Activated T-cell treated with anti-CD3 and anti-CD28 coated beads for 1 hour (primary cell): ENCODE data around the gene BBS9.

Experiments
- DNase-seq: peaks from one replicate; pipeline ENCODE4 v3.0.0-alpha.2; 2020; ENCODE audit warnings: low read depth

Gene BBS9

DNA sequence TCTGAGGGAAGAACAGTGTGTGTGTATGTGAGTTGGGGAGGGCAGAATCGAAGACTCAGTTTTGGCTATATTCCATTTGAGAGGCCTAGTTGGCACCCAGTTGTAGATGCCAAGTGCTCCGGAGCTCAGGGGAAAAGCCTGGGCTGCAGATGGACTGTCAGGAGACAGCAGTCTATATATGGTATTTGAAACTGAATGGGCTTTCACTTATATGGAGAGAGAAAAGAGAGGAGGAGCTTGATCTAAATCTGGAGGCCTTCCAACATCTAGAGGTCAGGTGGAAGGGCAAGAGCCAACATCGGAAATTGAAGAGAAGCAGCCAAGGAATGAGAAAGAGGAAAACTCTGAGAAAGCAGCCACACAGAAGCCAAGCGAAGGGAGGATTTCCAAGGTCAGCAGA, 425.2 kb downstream of the BBS9 start:
- DNase-seq = no peak

DNA sequence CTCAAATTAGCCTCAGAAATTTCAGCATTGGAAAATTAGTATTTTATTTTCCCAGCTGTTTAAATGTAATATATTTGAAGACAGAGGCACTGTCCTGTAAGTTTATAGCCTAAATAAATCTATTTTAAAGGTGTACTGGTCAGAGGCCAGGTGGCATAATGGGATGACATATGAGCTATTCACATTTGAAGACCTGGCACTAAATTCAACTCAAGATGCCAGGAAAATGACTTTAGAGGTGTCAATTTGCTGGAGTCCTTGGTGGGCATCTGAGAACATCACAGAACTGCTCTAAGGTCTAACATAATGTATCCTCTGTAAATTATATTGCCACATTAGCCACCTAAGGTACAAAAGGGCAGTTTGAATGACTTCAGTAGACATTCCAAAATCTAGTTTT, 427.1 kb downstream of the BBS9 start:
- no peak for DNase-seq

DNA sequence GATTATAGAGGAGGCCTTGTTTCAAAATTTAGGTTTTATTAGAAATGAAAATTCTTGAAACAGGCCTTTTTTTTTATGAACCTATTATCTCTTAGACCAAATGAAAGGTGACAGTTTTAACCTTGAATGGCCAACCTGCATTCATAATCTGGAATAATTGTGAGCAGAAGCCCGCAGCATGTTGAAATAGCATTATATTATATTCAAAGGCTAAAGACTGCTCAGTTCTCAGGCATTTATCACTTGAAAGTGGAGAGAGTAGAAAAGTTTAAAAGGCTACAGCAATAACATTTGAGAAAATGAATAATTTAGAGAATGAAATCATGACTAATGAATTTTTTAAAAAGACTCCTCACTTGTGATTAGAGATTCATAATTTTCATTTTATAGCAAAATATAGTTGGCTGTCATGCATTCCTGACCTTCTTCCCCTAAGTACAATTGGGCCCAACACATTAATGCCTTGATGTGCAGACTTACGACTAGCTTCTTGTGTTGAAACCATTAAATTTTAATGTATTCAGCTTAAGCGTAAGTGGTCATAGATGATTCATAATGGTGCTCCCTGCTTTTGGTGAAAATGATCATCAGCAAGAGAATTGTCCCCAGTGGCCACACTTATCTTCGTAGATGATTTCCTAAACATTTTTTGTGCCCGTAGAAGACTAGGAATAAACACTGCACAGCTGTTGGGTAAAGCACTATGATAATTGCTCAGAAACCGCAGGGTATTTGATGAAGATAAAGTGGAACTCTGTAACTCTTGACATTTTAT, 429.4 kb downstream of the BBS9 start:
- DNase-seq = no peak

DNA sequence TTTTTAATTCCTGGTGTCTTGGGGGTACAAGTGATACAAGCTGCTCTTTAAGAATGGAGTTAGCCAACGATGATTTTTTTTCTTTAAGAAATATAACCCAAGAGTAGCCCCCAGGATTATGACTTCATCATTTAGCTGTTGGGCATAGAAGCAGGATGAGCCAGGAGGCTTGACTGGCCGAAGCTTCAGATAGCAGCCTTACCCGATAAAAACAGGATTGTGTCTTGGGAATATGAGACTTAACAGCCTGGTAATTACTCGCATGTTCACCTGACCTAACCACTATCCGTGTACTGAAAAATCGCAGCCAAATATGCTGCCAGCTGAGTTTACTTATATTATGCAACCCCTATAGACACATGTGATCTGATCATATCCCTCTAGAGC, 430.0 kb downstream of the BBS9 start:
- DNase-seq = no peak

DNA sequence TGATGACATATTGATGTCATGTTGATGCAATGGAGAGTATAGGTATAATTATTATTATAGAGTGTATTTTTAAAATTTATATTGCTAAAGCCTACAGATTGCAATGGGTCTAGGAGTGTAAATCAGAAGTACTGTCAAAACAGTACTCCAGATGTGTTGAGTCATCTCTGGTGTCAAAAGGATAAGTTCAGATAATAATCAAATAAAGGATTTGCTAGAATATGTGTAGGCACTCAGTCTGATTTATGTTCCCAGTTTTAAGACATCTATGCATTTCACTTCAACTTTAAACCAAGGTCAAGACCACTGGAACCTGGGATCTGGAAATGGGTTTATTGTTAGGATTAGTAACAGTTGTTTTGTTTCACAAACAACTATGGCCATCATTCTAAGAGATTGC, 433.6 kb downstream of the BBS9 start:
- DNase-seq = no peak

DNA sequence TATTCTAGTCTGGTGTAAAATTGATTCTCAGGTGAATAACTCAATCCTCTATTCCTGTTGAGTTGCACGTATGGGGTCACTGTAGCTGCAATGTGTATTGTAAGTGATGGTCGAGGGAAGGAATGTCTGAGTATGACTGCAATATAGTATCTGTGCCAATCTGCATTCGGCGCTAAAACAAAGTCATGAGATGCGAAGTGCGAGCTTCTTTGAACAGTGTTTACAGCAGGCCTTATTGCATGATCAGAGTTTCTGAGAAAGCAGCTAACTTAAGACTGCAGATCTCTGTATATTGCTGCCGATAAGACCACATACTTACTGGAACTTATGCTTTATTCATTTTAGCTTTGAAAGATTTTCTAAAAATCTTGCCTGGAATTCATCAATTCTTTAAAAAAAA, 434.3 kb downstream of the BBS9 start:
- DNase-seq = no peak

- no peak for DNase-seq
These were observed 448.8 kb downstream of the BBS9 start for GRCh38 chr7:33578166-33578565.

GRCh38 chr7:33578881-33579672, 449.7 kb downstream of the BBS9 start:
- DNase-seq = no peak

DNA sequence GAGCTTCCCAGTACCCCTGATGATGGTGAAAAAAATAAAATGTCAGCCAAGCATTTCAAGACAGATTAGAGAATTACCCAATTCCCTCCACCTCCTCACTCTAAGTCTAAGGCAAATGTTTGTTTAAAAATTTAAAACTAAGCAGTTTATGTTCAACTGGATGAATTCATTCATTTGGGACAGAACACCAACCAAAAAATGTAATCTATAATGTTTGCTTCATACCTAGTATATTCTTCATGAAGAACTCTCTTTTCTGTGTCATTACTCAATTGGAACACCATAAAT, 450.3 kb downstream of the BBS9 start:
- no peak for DNase-seq

DNA sequence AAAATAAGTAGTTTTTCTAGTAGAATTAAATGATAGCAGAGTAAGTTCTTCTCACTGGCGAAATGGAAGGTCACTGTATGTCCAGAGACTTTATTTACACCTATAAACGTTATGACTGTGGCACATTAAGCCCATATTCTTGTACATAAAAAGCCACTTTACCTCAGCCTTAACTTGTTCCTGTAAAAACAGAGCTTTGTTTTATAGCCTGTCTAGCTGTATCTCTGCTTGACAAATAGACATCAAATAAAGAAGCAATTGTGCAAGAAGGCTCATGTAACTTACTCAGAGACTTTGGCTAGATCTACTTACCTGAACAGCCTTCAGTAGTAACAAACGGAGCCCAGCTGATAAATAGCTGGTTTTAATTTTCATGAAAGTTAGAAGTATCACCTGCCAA, 451.9 kb downstream of the BBS9 start:
- DNase-seq = no peak

DNA sequence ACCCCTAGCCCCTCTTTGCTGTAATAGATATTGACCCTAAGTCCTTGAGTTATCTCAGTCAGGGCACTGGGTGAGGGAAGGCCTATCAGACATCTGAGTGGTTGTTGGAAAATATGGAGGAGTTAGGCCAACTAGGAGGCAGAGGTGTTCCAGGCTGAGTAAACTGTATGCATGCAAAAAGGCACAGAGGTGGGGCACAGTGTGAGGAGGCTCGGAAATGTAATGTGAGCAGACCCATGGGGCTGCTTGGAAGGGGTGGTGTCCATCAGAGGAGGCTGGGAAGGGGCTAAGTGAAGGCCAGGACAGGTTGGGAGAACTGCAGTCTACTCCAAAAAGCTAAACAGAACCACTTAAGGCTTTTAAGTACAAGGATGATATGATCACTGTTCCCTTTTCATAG, 452.7 kb downstream of the BBS9 start:
- DNase-seq = no peak

- no peak for DNase-seq
These were observed 453.2 kb downstream of the BBS9 start for GRCh38 chr7:33582533-33582932.

DNA sequence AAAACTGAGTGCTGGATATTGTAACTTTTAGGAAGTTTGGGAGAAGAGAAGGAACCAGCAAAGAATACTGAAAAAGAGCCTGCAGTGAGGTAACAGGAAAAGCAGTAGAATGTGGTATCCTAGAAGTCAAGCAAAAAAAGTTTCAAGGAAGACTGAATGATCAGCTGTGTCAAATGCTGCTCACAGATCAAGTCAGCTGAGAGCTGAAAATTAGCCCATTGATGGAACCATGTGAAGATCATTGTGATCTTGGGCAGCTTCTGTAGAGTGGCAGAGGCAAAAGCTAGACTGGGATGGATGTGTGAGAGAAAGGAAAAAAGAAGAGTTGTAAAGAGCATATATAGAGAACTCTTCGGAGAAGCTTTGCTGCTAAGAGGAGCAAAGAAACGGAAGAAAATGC, 460.5 kb downstream of the BBS9 start:
- DNase-seq = no peak

- DNase-seq = no peak
These were observed 461.6 kb downstream of the BBS9 start for GRCh38 chr7:33590916-33591315.

DNA sequence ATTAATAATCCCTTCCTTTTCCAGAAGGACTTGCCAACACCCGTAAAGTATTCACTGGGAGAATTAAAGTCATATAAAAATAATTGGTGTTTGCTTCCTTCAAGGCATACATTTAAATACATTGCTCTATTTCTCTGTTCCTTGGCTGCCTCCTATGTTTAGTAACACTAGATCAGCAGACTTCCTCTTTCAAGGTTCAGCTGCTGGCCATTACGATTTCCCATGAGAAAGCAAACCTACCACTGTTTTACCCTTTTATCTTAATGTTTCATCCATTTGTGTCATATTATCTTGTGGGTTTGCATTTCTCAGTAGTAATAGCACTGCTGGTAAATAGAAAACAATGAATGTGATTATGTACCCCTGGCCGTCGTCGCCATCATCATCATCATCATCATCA, 462.1 kb downstream of the BBS9 start:
- DNase-seq = no peak

- DNase-seq = no peak
These were observed 463.4 kb downstream of the BBS9 start for GRCh38 chr7:33592718-33593117.

GRCh38 chr7:33593611-33594010, 464.2 kb downstream of the BBS9 start:
- DNase-seq = no peak

GRCh38 chr7:33596686-33597085, 467.3 kb downstream of the BBS9 start:
- DNase-seq = no peak

DNA sequence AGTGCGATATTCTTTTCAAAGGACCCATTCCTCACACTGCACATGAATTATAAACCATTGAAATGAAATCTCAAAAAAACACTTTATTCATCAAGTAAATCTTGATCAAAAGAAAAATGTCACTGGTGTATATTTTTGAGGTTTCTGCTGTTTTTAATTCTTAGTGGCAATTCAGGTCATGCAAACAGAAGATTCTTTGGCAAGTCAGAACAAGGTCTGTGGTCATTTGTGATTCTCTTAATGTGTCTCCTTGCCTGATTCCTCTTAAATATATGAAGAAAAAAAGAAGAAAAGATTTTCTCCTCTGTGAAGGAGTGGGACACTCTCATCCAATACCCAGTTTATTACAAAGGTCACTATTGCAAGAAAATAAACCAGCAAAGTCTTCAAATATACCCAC, 467.8 kb downstream of the BBS9 start:
- DNase-seq = no peak

DNA sequence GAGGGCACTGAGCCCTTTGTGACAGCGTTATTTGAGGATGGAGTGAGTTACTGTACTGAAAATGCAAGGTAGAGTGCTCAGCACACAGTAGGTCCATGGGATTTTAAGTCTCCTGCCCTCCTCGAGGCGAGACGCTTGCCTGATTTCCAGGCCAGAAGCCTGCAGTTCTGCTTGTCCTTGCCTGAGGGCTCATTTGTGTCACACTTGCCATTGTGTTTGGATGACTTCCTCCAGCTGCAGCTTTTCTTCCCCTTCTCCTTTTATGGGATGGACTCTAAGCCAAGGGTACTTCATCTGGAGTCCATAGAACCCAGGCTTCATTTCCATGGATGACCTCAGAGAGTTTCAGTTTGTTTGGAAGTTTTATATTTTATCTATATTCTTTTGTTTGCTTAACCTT, 471.7 kb downstream of the BBS9 start:
- DNase-seq = no peak

- DNase-seq = no peak
These were observed 472.5 kb downstream of the BBS9 start for GRCh38 chr7:33601884-33602283.

DNA sequence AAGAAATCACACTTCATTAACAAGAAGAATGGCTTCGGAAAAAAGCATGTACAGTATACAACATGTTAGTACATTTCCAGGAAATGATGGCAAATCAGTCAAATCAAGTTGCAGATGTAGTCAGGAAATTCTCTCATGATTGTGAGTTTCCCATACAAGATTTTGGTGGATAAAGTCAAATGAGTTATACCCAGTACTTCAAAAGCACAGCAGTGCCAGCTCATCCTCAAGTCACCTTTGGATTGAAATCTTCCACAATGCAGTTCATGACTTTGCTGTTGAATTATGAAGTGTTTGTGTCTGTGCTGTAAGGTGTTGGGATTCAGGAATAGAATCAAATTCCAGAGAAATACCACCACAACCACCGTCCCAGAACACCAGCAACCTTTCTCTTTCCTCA, 474.7 kb downstream of the BBS9 start:
- no peak for DNase-seq

GRCh38 chr7:33610918-33611317, 481.6 kb downstream of the BBS9 start:
- DNase-seq = no peak

DNA sequence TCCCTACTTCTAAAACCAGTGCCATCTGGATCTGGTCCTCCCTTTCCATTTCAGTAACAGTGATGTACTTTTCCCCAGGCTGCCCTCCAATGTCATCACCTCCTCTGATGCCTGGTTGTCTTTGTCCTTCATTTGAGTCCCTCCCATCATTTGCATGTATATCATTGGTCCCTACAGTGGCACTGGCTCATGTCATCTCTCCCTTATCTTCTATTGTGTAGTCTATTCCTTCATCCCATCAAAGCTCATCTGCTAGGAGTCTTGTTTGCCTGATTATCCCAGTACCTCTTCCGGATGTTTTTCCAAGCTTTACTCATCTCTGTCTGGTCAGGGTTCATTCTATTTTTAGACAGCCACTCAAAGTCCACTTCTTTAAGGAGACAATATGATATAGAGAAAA, 483.1 kb downstream of the BBS9 start:
- DNase-seq = no peak
